GM20000 (cell line): ENCODE results near the gene SYT11.

Experiments used
- DNase-seq: peaks from one replicate; pipeline ENCODE4 v3.0.0; 2012; ENCODE audit warnings: low spot score
- TF ChIP-seq, protein P1 (sequence below): IDR thresholded peaks from 2 replicates; pipeline ENCODE4 v1.5.1; 2012; ENCODE audit warnings: mild to moderate bottlenecking, control low read depth; ENCODE audit errors: extremely low read depth, missing control alignments

The SYT11 gene

DNA sequence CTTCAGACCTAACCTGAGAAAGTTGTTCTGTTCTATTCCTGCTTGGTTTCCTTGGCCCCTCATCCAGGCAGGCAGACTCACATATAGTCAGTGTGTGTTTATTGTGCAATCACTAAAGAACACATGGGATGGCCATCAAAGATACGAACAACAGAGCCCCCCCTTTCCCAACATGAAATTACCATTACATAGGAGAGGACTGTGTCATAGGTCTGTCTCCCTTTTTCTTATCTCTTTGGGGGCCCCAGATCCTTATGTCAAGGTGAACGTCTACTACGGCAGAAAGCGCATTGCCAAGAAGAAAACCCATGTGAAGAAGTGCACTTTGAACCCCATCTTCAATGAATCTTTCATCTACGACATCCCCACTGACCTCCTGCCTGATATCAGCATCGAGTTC is 21.6 kb downstream of the SYT11 start:
- DNase-seq: no peak
- TF ChIP-seq, protein P1, sequence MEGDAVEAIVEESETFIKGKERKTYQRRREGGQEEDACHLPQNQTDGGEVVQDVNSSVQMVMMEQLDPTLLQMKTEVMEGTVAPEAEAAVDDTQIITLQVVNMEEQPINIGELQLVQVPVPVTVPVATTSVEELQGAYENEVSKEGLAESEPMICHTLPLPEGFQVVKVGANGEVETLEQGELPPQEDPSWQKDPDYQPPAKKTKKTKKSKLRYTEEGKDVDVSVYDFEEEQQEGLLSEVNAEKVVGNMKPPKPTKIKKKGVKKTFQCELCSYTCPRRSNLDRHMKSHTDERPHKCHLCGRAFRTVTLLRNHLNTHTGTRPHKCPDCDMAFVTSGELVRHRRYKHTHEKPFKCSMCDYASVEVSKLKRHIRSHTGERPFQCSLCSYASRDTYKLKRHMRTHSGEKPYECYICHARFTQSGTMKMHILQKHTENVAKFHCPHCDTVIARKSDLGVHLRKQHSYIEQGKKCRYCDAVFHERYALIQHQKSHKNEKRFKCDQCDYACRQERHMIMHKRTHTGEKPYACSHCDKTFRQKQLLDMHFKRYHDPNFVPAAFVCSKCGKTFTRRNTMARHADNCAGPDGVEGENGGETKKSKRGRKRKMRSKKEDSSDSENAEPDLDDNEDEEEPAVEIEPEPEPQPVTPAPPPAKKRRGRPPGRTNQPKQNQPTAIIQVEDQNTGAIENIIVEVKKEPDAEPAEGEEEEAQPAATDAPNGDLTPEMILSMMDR: no peak

DNA sequence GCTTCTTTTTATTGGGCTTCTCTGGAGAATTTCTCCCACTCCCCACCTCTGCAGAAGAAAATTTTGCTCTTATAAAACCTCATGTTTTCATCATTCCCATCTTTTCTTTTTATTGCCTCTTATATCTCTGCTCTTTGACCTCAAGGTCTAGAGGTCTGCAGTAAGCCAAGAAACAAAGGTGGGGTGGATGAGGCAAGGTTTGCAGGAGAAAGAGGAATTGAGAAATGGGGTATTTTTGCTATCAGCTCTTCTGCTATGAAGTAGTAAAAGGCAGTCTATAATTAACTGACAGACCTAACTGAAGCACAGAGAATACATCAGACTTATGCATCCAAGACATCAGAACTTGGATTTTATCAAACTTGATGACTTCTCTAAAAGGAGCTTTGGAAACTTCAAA is 22.9 kb downstream of the SYT11 start:
- peak; percentile 62 for DNase-seq
- TF ChIP-seq, protein P1: no peak

DNA sequence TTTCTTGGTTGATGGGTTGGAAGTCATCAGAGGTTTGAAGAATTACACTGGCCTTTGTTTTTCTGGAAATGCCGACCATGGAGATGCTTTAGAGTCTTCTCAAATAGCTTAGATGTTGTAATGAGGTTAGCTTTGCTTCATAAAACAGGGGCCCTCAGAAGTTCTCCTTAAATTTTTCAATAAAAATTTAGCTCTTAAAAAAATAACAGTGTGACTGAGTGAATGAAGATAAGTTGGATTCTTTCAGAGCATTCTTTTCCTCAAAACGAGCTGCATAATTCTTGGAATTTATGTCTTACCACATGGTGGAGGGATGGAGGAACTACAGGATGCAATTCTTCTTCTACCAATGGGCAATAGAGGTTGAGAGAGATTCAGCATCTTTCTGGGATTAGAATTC is 23.4 kb downstream of the SYT11 start:
- DNase-seq: no peak
- TF ChIP-seq, protein P1: no peak

DNA sequence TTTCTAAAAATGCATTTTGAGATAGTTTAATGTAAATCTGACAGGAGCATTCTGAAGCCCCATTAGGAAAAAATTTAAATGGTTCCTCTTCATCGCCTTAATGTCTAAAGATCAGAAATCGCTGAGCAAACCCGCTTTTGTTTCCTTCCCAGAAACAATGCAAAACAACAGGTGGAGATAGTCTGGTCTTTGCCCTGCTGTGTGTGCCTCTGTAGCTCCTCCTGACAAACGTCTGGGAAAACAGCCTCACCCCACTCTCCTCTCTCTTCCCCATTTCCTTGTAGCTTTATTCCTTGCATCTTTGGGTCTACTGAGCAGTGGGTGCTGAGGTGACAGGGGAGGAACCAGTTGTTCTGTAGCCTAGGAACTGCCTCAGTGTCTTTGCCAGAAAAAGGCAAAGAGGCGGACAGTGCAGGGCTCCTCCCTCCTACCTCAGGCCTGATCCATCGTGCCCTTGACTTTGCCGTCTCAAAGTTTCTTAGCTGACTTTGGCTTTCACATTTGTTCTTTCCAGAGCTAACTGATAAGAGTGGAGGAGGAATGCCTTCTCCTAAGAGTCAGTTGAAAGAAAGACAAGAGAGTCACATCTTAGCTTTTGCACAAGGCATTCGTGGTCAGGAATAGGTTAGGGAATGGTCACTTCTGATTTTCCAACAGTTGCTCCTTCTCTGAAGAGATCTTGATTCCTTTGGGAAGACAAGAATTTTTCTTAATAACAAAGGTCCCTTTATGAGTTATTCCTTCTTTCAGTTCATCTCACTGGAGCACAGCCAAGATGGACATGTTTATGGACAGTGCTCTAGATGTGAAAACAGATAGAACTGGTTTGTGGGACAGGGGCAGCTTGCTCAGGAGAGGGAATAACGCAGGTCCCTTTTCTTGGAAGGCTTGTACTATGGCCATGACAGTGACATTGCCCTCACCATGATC is 24.9 kb downstream of the SYT11 start:
- no peak for DNase-seq
- TF ChIP-seq, protein P1: no peak

DNA sequence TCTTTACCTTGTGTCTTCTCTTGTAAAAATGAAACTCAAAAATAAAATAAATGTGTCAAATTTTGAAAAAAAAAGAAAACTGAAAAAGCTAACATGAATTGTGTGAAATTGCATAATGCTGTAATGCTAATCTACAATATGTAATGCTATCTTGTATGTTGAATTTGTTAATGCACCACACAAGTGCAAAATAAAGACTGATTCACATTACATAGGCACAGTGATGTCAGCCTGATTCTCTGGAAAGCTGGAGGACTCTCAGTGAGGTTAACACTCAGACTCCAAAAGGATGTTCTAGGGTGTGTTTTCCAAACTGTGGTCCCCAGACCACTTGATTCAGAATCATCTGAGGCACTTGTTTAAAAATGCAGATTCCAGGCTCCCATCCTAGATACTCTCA is 25.6 kb downstream of the SYT11 start:
- TF ChIP-seq, protein P1: no peak
- no peak for DNase-seq

DNA sequence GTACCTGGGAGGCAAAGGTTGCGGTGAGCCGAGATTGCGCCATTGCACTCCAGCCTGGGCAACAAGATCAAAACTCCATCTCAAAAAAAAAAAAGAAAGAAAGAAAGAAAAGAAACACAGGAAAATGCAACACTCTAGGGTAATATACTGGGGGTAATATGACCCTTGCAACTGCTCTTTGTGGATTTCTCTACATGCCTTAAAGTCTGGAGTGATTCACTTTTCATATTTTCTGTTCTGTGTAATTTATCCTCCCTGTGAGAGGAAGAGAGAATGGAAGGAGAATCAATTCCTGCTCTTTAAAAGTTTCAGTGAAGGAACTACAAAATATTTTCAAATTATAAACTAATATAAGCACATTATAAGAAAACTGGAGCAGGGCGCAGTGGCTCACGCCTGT is 29.1 kb downstream of the SYT11 start:
- TF ChIP-seq, protein P1: no peak
- DNase-seq: no peak

DNA sequence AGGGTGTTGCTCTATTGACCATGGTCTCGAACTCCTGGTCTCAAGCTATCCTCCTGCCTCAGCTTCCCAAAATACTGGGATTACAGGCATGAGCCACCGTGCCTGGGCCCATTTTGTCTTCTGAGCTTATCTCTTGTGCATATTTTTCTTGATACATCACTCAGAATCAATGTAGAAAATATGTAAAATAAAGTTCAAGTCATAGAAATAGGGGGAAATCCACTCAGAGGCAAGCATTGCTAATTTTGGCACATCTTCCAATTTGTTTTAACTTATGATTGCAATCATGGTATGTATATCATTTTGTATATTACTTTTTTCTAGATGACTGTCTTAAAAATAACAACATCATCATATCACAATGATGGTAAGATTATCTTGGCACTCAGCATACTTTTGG is 30.2 kb downstream of the SYT11 start:
- TF ChIP-seq, protein P1: no peak
- DNase-seq: no peak
